Trophoblast cell (in vitro differentiated cells and primary cell): ENCODE data around the gene PODN.

Experiments used
- DNase-seq, 2 donors: peaks; one replicate each; pipeline ENCODE4 v3.0.0-alpha.2; 2016
- H2AFZ ChIP-seq: 2 replicates; pipeline ENCODE4 v1.6.1; 2013; ENCODE audit warnings: low read length, moderate library complexity, mild to moderate bottlenecking; ENCODE audit not compliant: insufficient read depth, poor library complexity
- H2AK5ac ChIP-seq: 2 replicates; pipeline ENCODE4 v1.6.1; 2013; ENCODE audit warnings: mild to moderate bottlenecking, low read length
- H2BK120ac ChIP-seq: 2 replicates; pipeline ENCODE4 v1.6.1; 2013; ENCODE audit warnings: low read length, mild to moderate bottlenecking, moderate library complexity; ENCODE audit not compliant: insufficient read depth, poor library complexity
- H2BK12ac ChIP-seq: 2 replicates; pipeline ENCODE4 v1.6.1; 2013; ENCODE audit warnings: mild to moderate bottlenecking, low read length, moderate library complexity
- H2BK5ac ChIP-seq: 2 replicates; pipeline ENCODE4 v1.6.1; 2013; ENCODE audit warnings: low read length, low read depth, moderate library complexity, mild to moderate bottlenecking; ENCODE audit not compliant: poor library complexity
- H3K14ac ChIP-seq: 2 replicates; pipeline ENCODE4 v1.6.1; 2013; ENCODE audit warnings: mild to moderate bottlenecking, low read length
- H3K18ac ChIP-seq: 2 replicates; pipeline ENCODE4 v1.6.1; 2013; ENCODE audit warnings: mild to moderate bottlenecking, low read length
- H3K23ac ChIP-seq: 2 replicates; pipeline ENCODE4 v1.6.1; 2013; ENCODE audit warnings: low read length
- H3K27ac ChIP-seq: 2 replicates; pipeline ENCODE4 v1.5.1; 2013; ENCODE audit warnings: low read depth, mild to moderate bottlenecking, inconsistent platforms, low read length, moderate library complexity
- H3K27me3 ChIP-seq: 2 replicates; pipeline ENCODE4 v1.6.1; 2013; ENCODE audit warnings: inconsistent platforms, mild to moderate bottlenecking, low read length, moderate library complexity; ENCODE audit not compliant: insufficient read depth
- H3K36me3 ChIP-seq, 2 experiments: 1 replicate in 1 of 2; 2 replicates in 1 of 2; pipeline ENCODE4 v1.6.1; 2013; ENCODE audit warnings: low read length in 2 of 2, mild to moderate bottlenecking in 2 of 2, moderate library complexity in 1 of 2; ENCODE audit not compliant: insufficient read depth in 2 of 2, control insufficient read depth in 1 of 2
- H3K4ac ChIP-seq: 2 replicates; pipeline ENCODE4 v1.6.1; 2013; ENCODE audit warnings: low read depth, mild to moderate bottlenecking, low read length, moderate library complexity
- H3K4me1 ChIP-seq, 2 experiments: 1 replicate in 1 of 2; 2 replicates in 1 of 2; pipeline ENCODE4 v1.6.1; 2013; ENCODE audit warnings: low read length in 2 of 2, mild to moderate bottlenecking in 2 of 2, moderate library complexity in 1 of 2; ENCODE audit not compliant: insufficient read depth in 2 of 2, control insufficient read depth in 1 of 2
- H3K4me2 ChIP-seq: 2 replicates; pipeline ENCODE4 v1.6.1; 2013; ENCODE audit warnings: inconsistent platforms, mild to moderate bottlenecking, low read length, moderate library complexity
- H3K4me3 ChIP-seq: 2 replicates; pipeline ENCODE4 v1.5.1; 2013; ENCODE audit warnings: mild to moderate bottlenecking, low read depth, low read length, inconsistent platforms
- H3K79me1 ChIP-seq: one replicate; pipeline ENCODE4 v1.6.1; 2013; ENCODE audit warnings: low read length
- H3K79me2 ChIP-seq: 2 replicates; pipeline ENCODE4 v1.6.1; 2013; ENCODE audit warnings: low read length, mild to moderate bottlenecking; ENCODE audit not compliant: control insufficient read depth, insufficient read depth, poor library complexity
- H3K9ac ChIP-seq: 2 replicates; pipeline ENCODE4 v1.6.1; 2013; ENCODE audit warnings: mild to moderate bottlenecking, low read length
- H3K9me3 ChIP-seq: 2 replicates; pipeline ENCODE4 v1.6.1; 2013; ENCODE audit warnings: low read depth, mild to moderate bottlenecking, control low read depth, inconsistent platforms, low read length; ENCODE audit not compliant: insufficient read depth
- H4K12ac ChIP-seq: 2 replicates; pipeline ENCODE4 v1.6.1; 2013; ENCODE audit warnings: low read depth, mild to moderate bottlenecking, low read length, moderate library complexity
- H4K8ac ChIP-seq: 2 replicates; pipeline ENCODE4 v1.6.1; 2013; ENCODE audit warnings: low read depth, mild to moderate bottlenecking, low read length, moderate library complexity
- H4K91ac ChIP-seq: one replicate; pipeline ENCODE4 v1.6.1; 2013; ENCODE audit warnings: low read depth, mild to moderate bottlenecking, low read length, moderate library complexity
- WGBS: extraction: QIAGEN DNeasy Blood & Tissue Kit; methylation state at CpG from one replicate; pipeline ENCODE4 v1.1.7; 2013; ENCODE audit warnings: missing lambda C conversion rate; ENCODE audit not compliant: insufficient read length, insufficient coverage; ENCODE audit errors: extremely low coverage; 5-methylcytosine and 5-hydroxymethylcytosine counted together

The PODN gene

DNA sequence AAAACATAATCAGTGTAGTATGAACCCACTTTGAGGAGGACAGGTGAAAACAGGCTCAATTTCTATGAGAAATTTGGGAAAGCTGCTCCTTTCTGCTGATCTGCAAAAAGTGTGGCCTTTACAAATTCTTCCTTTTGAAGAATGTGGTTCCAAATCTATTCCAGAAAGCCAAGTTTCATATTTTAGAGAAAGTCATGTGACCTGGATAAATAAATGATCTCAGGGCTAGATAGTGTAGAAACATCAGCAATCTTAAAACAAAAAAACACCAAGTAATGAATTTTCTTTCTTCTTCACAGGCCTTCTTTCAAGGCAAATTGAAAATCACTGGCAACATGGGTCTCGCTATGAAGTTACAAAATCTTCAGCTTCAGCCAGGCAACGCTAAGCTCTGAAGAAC is 11.7 kb upstream of the PODN start:
- H4K91ac ChIP-seq = no peak overlapping the region
- no CpG with 5 or more reads among the region's 2 CpGs for WGBS

DNA sequence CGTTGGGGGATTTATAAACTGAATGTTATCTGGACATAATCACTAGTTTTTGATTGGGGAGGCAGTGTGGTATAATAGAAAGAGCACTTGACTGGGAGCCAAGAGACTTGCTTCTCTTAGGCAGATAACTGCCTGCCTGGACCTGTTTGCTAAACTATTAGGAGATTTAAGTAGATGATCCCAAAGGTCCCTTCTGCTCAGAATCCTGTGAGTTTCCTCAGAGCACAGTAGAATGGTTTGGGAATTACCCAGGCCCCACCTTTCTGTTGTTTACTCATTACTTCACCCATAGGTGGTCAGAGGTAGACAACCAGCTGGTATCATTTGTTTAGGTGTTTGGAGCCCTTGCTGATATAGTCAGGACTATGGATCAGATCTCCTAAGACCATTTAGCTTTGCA is 10.3 kb upstream of the PODN start:
- Histone ChIP-seq H3K23ac (no peak overlapping the region), H4K12ac (no peak overlapping the region), H2AK5ac (no peak overlapping the region), H3K79me2 (no peaks in the 10 kb centered on the region), H2BK5ac (no peak overlapping the region), H2AFZ (no peak overlapping the region), H3K36me3 (no peaks in the 10 kb centered on the region), H2BK120ac (no peak overlapping the region), H3K79me1 (no peaks in the 10 kb centered on the region), H3K4ac (no peak overlapping the region), H3K4me3 (no peak overlapping the region), H3K9me3 (no peaks in the 10 kb centered on the region), H3K4me1 (peaks cover 4 to 6% of the 10 kb centered on the region in 2 experiments), H3K4me2 (no peak overlapping the region), H3K9ac (no peak overlapping the region), H4K8ac (no peak overlapping the region), H3K18ac (no peak overlapping the region), H4K91ac (no peak overlapping the region), H3K27ac (no peak overlapping the region), H3K27me3 (no peaks in the 10 kb centered on the region), H2BK12ac (no peak overlapping the region), H3K14ac (no peak overlapping the region)
- DNase-seq = no peak
- no CpG with 5 or more reads among the region's 1 CpG for WGBS

More for the DNA sequence above, 11.7 kb upstream of the PODN start:
- Histone ChIP-seq H2AFZ (no peak overlapping the region), H3K9ac (no peak overlapping the region), H3K23ac (no peak overlapping the region), H3K9me3 (no peaks in the 10 kb centered on the region), H2BK5ac (no peak overlapping the region), H3K4me2 (no peak overlapping the region), H2BK12ac (no peak overlapping the region), H2BK120ac (no peak overlapping the region), H3K4me3 (no peak overlapping the region), H3K4me1 (peaks cover 4 to 6% of the 10 kb centered on the region in 2 experiments), H4K8ac (no peak overlapping the region), H3K27ac (no peak overlapping the region), H3K4ac (no peak overlapping the region), H2AK5ac (no peak overlapping the region), H4K12ac (no peak overlapping the region), H3K79me1 (no peaks in the 10 kb centered on the region), H3K18ac (no peak overlapping the region), H3K27me3 (no peaks in the 10 kb centered on the region), H3K14ac (no peak overlapping the region), H3K79me2 (no peaks in the 10 kb centered on the region), H3K36me3 (no peaks in the 10 kb centered on the region)
- no peak for DNase-seq

DNA sequence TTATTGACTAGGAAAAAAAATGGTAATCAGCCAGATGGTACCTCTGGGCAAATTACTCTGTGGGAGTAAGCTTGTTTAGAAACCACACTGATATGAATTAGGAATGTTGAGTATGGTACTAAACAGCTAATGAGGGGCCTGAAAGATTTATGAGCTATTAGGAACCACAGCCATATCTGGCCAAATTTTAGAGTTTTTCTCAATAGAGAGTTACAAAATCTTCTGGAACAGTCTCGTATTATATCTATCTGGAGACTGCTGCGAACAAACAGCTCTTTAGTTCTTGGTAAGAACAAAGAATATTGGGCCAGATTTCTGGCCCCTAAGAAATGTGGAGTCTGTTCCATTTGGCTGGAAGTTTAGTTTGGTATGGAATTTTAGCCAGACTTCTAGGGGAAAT is 4.9 kb upstream of the PODN start:
- no peak overlapping the region for H2BK12ac ChIP-seq
- peaks cover 0 to under 1% of the 10 kb centered on the region in 2 experiments for H3K4me1 ChIP-seq
- DNase-seq = no peak
- peaks cover 24% of the 10 kb centered on the region for H3K27me3 ChIP-seq
- H3K23ac ChIP-seq = no peak overlapping the region
- H2AFZ ChIP-seq = no peak overlapping the region
- H3K4ac ChIP-seq = no peak overlapping the region
- H2BK120ac ChIP-seq = no peak overlapping the region
- no peak overlapping the region for H3K27ac ChIP-seq
- H2AK5ac ChIP-seq = no peak overlapping the region
- no peak overlapping the region for H4K91ac ChIP-seq
- H3K79me1 ChIP-seq = no peaks in the 10 kb centered on the region
- H3K4me2 ChIP-seq = no peak overlapping the region
- H3K79me2 ChIP-seq = no peaks in the 10 kb centered on the region
- H3K18ac ChIP-seq = no peak overlapping the region
- H4K8ac ChIP-seq = no peak overlapping the region
- no peak overlapping the region for H3K14ac ChIP-seq
- no peak overlapping the region for H3K4me3 ChIP-seq
- peaks cover 4% of the 10 kb centered on the region for H3K9me3 ChIP-seq
- WGBS = no CpG with 5 or more reads among the region's 2 CpGs
- no peaks in the 10 kb centered on the region for H3K36me3 ChIP-seq
- no peak overlapping the region for H3K9ac ChIP-seq
- no peak overlapping the region for H2BK5ac ChIP-seq
- H4K12ac ChIP-seq = no peak overlapping the region

DNA sequence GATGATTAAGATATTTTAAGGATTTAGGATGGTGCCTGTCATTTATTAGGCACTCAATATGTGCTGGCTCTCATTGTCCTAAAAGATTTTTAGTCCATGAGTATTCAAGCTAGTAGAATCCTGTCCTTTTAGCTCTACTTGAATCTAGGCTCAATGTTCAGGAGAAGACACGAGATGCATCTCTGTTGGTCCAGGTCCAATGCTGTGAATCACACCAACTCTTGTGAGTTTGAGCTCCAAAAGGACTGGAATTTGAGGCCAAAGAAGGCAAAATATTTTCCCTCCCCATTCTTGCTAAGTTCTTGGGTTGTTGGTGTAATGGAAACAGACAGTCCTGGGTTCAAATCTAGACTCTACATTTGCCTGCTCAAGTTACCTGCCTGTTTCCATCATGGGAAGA is 1.4 kb upstream of the PODN start:
- H3K79me1 ChIP-seq = no peaks in the 10 kb centered on the region
- no peak overlapping the region for H2AFZ ChIP-seq
- H3K23ac ChIP-seq = no peak overlapping the region
- H3K27me3 ChIP-seq = peaks cover 47% of the 10 kb centered on the region
- DNase-seq = no peak
- H3K4me3 ChIP-seq = no peak overlapping the region
- no peak overlapping the region for H4K8ac ChIP-seq
- H3K36me3 ChIP-seq = no peaks in the 10 kb centered on the region
- H3K4me1 ChIP-seq = peaks cover 8 to 9% of the 10 kb centered on the region in 2 experiments
- no peak overlapping the region for H3K14ac ChIP-seq
- peaks cover 7% of the 10 kb centered on the region for H3K9me3 ChIP-seq
- no peaks in the 10 kb centered on the region for H3K79me2 ChIP-seq
- no peak overlapping the region for H4K12ac ChIP-seq
- H4K91ac ChIP-seq = no peak overlapping the region
- no peak overlapping the region for H2BK120ac ChIP-seq
- H2BK5ac ChIP-seq = no peak overlapping the region
- H2AK5ac ChIP-seq = no peak overlapping the region
- H3K4me2 ChIP-seq = no peak overlapping the region
- no peak overlapping the region for H3K9ac ChIP-seq
- no peak overlapping the region for H3K27ac ChIP-seq
- H2BK12ac ChIP-seq = no peak overlapping the region
- WGBS = no CpG with 5 or more reads among the region's 1 CpG
- H3K18ac ChIP-seq = no peak overlapping the region
- H3K4ac ChIP-seq = no peak overlapping the region
